Activated CD4-positive, alpha-beta T cell treated with anti-CD3 and anti-CD28 coated beads, Interleukin-2, amount 50 U/mL, for 1 hour (primary cell): ENCODE measurements around the gene FBLN2.

Source experiments
- DNase-seq: peaks from one replicate; pipeline ENCODE4 v3.0.0-alpha.2; 2020

FBLN2 gene

DNA sequence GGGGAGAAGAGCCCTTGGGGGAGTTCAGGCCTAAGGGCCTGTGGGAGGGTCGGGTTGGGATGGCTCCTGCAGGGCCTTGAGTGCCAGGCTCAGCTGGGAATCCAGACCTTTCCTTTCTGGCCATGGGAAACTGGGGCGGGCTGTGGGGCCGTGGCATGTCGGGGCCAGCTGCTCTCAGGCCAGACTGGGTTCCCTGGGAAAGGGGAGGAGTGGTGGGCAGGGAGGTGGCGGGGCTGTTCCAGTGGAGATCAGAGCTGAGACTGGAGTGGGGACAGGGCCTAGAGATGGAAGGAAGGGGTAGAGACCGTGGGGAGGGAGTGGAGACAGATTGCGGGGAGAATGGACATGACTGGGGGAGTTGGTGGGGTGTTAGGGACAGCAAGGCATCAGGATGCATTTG, 20.3 kb downstream of the FBLN2 start:
- DNase-seq: no peak

DNA sequence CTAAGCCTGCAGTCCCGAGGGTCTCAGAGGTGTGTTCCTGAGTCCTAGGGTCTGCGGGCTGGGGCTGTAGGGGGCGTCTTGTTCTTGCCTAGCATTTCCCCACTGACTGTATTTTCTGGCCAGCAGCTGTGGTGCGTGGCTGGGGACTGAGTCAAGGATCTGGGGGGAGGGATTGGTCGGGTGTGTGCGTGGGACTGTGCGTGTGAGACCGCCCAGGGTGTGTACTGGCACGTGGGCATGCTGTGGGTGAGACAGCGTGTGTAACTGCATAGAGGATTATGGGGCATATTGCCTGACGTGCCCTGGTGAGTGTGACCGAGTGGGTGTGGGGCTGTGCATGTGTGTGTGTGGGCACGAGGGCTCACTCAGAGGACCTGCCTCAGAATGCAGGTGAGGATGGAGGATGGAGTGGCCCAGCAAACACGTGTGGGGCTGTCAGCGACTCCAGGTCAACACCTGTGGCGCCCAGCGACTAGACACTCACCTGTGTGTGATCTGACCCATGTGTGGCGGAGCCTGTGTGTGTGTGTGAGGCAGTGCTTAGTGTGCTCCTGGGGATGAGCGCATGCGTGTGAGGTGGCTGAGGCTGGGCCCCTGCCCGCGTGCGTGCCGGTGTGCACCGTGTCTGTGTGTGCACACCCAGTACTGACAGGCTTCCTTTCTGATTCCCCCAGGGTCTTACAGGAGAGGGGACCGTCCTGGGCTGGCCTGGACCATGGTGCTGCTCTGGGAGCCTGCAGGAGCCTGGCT, 20.9 kb downstream of the FBLN2 start:
- no peak for DNase-seq

DNA sequence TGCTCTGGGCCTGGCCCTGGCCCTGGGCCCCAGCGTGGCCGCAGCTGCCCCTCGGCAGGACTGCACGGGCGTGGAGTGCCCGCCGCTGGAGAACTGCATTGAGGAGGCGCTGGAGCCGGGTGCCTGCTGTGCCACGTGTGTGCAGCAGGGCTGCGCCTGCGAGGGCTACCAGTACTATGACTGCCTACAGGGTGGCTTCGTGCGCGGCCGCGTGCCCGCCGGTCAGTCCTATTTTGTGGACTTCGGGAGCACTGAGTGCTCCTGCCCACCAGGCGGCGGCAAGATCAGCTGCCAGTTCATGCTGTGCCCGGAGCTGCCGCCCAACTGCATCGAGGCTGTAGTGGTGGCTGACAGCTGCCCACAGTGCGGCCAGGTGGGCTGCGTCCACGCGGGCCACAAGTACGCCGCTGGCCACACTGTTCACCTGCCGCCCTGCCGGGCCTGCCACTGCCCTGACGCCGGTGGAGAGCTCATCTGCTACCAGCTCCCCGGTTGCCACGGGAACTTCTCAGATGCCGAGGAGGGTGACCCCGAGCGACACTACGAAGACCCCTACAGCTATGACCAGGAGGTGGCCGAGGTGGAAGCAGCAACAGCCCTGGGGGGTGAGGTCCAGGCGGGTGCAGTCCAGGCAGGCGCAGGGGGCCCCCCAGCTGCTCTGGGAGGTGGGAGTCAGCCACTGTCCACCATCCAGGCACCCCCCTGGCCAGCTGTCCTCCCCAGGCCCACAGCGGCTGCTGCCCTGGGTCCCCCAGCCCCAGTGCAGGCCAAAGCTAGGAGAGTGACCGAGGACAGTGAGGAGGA, 21.7 kb downstream of the FBLN2 start:
- DNase-seq: no peak

DNA sequence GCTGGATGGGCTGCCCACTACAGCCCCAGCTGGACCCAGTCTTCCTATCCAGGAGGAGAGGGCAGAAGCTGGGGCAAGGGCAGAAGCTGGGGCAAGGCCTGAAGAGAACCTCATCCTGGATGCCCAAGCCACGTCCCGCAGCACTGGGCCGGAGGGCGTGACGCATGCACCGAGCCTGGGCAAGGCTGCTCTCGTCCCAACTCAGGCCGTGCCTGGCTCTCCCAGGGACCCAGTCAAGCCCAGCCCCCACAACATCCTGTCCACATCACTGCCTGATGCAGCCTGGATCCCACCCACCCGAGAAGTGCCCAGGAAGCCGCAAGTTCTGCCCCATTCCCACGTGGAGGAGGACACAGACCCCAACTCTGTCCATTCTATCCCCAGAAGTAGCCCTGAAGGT, 22.3 kb downstream of the FBLN2 start:
- DNase-seq: no peak

DNA sequence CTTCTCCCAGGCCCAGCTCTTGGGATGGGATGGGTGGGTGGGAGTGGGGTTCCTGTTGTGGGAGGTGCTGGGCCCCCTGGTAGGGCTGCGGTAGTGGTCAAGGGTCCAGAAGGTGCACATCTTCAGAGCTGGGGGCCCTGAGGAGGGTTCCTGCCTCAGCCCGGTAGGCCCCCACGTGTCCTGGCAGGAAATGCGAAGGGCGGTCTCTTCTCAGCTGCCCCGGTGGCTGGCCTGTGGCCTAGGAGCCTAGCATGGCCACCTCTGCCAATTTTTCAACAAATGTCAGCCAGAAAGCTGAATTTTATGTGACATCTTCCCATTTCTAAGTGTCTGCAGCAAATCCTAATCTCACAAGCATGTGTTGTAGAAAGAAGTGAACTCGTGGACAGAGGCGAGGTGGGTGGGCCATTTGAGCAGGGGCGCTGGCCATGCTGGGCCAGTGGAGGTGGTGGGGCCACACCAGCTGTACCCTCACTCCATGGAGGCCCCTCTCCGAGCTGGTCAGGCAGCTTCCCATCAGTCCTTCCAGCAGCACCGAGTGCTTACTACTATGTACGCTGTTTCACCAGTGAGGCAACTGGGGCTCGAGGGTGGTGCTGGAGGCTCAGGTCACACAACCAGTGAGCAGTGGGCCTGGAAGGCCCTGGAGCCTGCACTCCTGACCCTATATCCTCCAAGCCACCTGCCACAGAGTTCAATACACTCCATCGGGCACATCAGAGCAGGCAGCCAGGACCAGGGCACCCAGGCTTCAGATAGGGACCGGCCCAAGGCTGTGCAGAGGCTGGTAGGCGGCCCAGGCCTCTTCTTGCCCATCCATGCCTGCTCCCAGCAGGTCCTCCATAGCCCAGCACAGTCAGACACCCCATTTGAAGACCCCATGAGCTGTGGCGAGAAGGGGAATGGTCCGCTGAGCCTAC, 23.2 kb downstream of the FBLN2 start:
- DNase-seq: no peak

DNA sequence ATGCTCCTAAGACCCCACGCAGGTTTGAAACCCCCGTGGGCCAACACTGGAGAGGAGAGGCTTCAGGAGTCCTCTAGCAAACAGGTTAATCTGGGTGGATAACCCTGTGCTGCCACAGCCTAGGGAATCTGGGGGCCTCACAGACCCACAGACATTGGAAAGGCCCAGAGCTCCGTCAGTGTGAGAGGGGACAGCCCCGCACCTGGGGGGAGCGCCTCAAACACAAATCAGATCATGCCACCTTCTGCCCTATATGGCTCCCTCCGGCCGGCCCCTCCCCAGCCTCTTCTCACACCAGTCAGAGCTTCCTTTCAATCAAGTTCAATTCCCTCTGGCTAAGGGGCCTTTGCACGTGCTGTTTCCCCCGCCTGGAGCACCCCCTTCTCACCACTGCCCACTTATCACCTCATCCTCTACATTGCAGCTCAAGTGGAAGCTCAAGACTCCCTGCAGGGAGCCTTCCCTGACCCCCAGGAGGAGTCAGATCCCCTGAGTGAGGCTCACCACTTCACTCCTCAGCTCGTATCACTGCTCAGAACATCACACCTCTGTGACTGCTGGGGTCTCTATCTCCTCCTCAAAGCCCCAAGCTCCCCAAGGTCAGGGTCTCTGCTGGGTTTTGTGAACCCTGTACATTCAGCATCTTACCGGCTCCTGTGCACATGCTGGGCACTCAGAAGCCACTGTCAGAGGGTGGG, 24.1 kb downstream of the FBLN2 start:
- DNase-seq: no peak

DNA sequence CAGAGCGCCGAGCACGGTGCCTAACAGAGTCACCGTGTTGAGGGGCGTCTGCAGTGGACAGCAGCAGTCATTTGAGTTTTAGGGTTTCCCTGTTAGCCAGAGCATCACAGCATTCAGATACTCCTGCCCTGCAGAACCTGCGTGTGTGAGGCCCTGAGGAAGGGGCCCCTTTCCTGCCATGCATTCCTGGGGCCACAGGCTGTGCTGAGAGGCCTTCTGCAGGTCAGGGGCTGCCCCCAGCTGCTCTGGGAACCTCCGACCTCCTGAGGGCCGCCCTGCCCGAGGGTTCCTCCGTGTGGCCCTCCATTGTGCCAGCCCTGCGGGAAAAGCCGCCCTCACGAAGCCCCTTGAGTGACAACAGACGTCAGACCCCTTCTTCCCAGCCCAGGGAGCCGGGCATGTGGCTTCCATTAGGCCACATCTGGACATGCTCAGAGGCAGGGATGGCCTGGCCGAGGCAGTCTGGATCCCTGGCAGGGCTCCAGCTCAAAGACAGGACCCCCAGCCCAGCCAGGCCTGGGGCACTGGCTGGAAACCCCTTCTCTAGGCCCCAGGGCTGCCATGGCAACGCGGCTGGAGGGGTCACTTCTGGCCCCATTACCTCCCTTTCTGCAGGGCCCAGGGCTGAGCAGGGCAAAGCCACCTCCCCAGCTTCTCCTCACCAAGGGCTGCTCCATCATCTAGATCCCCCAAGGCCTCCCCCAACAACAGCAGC, 25.3 kb downstream of the FBLN2 start:
- DNase-seq: no peak

DNA sequence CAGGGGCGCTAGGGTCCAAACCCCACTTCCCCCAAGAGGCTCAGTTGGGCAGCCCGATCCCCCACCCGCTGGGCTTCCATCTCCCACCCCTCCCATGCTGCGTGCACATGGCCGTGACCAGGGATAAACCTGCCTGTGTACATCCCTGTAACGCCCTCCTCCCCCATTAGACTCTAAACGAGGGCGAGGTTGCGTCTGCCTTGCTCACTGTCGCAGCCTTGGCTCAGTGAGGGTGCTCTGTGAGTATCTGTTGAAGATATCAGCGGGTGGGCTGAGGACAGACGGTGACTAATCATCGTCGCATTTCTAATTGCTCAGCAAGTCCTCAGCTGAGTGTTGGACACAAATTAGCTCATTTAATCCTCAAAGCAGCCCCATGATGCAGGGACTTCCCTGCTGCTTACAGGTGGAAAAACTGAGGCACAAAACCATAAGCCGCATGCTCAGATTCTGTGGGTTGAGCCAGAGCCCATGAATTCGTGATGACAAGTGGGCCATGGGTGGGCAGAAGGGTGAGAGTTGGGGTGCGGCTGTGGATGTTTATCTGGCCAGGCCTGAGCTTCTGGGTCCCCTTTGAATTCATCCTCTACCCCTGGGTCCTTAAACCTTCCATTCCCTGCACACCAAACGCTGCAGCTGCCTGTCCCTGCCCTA, 26.0 kb downstream of the FBLN2 start:
- no peak for DNase-seq

DNA sequence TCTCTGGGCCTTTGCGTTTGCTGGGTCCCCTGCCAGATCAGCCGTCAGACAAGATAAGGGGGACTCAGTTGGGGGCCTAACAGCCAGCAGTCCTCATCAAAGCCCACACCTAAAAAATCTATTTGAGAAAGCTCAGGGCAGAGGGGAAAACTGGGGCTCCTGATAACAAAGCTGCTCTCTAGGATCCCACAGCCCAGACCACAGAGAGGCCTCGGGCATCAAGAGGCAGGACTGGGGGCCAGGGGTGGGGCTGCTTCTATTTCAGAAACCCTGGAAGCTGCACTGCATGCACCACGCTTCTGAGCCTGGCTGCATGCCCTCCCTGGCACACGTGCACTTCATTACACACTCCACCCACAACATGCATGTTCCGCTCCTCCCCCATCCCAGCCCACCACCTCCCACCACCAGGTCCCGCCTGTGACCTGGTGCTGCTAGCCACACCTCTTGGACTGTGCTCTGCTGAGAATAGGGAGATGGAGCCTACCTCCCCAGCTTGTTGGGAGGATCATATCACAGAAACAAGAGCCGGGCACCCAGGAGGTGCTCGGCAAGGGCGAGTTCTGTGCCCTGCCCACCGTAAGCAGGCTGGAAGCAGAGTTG, 26.6 kb downstream of the FBLN2 start:
- DNase-seq: no peak

DNA sequence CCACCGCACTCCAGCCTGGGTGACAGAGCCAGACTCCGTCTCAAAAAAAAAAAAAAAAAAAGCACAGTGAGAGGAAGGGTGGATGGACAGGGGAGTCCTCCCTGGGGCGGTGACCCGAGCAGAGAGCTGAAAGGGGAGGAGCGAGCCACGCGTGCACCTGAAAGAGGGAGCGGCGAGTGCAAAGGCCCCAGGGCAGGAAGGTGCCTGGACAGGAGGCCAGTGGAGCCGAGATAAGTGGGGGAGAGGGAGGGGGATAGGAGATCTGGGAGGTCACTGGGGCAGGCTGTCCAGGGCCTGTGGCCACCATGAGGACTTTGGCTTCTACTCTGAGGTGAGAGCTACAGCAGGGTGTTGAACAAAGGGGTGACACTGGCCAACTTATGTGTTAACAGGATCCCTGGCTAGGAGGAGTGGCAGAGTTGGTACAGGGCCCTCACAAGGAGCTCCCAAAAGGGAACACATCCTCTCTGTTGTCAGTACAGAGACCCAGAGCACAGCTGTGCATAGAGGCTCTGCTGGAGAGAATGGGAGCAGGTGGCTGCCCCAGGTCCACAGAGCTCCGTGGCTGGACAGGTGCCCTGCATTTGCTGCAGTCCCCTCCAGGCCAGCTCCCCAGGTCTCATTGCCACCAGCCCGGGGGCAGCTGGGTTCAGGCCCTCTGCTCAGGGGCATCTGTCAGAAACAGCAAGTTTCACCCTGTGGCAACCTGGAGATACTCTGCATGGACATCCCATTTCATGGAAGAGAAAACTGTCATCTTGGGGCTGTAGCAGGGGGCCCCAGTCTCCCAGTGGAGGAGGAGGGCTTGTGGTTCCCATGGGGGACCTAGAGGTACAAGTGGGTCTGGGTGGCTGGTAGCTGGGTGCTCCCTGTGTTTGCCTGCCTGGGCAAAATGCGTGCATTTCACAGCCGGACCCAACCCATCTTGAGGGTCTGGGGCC, 28.5 kb downstream of the FBLN2 start:
- no peak for DNase-seq

DNA sequence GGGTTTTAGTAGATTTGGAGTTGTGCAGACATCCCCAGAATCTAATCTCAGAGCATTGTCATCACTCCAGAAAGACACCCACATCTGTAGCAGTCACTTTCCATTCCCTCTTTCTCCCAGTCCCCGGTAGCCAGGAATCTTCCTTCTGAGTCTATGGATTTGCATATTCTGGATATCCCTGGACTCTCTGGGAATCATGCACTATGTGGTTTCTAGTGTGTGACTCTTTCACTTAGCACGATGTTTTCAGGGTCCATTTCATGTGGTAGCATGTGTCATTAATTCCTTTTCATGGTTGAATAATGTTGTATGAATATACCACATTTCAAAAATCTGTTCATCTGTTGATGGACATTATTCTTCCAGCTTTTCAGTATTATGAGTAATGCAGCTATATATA, 29.3 kb downstream of the FBLN2 start:
- no peak for DNase-seq

DNA sequence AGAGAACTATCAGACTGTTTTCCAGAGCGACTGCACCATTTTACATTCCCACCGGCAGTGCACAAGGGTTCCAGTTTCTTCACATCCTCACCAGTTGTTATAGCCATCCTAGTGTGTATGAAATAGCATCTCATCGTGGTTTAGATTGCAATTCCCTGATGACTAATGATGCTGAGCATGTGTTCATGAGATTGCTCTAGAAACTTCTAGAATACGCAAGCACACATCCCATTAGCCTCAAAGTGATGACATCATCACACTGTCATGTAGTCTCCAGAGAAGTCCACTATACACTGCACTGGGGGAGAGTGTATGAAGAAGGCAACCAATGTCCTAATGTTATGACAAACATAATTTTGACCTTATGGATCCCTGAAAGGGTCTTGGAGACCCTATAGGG, 30.1 kb downstream of the FBLN2 start:
- DNase-seq: no peak

DNA sequence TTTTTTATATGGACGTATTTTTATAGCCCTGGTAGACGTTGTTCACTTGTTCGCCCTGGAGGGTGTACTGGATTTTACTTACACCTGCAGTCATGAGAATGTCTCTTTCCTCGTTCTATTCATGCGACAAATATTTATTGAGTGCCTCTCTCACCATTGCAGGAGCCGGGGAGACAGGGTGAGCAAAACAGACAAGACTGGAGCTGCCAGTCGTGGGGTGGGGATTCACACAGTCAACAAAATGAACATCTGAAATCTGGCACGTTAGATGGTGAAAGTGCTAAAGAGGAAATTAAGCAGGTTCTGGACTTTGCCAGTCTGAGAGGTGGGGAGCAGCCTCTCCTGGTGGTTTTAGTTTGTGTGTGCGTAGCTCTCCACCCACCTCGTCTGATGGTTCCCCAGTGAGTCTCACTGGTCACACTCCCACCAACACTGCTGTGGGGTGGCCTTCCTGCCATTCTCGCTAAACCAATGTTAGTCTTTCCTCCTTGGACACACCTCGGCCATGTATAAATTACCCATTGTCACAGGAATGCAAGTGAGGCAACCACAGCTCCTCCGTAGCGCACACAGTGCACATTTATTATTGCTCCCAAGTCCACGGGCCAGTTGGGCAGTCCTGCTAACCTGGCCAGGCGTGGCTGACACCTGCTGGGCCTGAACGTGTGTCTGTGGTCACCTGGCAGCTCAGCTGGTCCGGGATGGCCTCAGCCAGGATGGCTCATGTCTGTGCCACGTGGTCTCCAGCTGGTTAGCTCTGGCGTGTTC, 31.5 kb downstream of the FBLN2 start:
- no peak for DNase-seq

DNA sequence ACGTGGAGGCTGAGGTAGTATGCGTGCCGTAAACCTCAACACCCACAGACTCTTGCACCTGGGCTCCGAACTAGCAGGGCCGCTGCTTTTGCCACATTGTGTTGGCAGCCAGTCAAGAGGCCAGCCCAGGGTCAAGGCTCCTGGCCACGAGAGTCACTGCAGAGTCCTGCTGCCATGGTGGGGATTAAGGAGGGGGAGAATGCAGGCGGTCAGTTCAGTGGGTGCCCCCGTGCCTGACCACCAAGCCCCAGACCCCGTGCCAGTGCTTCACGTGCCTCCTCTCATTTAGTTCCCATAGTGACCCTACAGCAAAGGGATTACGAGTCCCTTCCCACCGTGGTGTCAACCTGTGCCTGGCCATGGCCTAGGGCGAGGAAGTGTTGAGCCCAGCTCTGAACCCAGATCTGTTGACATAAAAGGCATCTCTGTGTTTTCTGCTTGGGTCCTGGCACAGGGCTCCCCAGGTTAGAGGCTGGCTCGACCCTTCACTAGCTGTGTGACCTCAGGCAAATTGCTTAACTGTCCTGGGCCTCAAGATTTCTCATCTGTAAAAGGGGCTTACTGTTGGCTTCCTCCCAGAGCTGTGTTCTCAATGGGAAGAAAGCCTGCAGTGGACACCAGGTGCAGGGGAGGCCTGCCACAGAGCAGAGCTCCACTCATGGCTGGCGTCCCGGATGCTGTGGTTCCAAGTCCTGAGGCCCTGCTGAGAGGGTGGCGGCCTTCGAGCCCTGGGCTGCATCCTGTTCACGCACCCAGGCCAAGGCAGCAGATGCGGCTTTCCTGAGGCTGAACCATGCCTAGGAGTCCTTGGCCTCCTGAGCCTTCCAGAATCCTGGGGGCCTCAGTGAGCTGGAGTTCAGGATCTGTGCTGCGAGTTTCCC, 32.8 kb downstream of the FBLN2 start:
- no peak for DNase-seq

DNA sequence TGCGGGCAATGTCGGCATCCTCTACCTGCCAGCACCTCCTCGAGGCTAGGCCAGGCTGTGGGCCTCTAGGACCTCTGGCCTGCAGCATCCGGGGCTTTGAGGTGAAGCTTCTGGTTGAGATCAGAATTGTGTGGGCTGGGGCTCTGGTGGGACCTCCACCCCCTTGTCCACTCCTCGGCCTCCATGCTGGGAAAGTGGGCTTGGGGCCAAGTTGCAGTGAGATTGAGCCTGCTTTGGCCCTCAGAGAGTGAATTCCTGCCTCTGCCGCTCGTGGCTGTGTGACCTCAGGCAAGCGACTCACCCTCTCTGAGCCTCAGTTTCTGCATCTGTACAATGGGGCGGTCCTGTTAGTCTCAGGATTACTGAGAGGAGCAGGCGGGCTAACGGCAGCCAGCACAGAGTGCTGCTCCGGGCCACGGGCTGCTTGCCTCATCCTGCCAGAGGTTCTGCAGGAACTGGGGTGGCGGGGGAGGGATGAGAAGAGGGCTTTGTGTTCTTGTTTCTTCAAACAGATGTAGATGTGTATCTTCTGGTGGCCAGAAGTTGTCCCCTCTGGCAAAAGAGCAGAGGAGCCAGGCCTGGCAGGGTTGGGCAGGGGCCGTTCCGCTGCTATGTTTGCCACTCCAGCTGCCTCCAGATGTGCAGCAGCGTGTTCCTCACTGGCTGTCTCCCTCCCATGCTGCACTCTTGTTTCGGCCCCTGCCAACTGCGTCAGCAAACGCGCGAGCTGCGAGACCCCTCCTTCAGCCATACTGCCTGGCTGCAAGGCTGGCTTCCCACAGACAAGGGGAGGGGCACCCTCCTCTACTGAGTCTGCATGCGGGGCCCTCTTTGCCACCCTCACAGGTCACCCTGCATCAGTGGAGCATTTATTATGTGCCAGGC, 33.7 kb downstream of the FBLN2 start:
- no peak for DNase-seq

DNA sequence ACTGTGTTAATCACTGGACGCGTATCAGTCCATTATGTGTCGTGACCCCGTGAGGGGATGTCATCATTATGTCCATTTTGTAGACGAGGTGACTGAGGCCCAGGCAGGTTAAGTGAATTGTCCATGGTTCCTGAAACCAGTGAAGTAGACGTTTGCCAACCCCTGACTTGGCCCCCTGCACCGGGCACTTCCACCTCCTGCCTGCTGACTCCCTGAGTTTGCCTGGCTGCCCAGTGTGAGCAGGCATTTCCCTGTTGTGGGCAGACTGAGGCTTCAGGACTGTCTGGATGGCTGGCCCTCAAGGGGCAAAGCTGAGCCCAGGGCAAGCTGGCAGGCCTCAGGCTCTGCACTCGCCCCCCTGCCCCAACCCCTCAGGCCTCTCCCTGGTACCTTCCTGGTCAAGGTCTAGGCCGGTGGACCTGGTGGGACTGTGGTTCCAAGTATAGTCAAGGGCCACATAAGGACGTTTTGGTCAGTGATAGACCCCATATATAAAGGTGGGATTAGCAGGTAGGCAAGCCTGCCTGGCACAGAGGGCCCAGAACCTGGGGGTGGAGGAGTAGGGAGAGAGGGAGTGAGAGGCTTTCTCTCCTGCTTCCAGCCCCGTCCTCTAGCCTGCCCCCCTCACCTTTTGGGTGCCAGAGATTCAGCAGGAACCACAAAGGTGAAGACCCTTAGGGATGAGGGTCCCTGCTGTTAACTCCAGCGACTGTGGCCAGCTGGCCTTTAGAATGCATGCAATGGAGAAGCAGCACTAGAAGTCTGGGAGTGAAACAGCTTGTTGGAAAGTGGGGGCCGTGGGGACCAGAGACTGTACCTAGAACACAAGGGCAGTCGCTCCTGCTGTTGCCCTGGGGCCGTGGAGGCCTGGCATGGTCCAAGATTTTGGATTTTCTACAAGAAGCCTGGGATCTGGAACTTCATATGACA, 34.6 kb downstream of the FBLN2 start:
- no peak for DNase-seq
